ENCODE data around the gene CTCFL.

DNA sequence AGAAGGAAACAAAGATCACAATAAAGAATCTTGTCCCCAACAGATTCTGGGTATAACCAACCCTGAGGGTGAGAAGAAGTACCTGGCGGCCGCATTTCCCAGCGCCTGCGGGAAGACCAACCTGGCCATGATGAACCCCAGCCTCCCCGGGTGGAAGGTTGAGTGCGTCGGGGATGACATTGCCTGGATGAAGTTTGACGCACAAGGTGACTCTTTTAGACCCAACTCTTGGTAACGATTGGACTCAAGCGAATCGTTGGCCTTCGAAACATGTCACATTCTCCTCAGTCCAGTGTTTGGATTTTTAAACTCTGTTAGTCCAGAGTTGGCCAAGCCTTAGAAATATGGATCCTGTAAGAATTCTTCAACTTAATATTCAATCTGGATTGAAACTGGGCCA, 38.6 kb upstream of the CTCFL start:
- TF ChIP-seq, protein P1, sequence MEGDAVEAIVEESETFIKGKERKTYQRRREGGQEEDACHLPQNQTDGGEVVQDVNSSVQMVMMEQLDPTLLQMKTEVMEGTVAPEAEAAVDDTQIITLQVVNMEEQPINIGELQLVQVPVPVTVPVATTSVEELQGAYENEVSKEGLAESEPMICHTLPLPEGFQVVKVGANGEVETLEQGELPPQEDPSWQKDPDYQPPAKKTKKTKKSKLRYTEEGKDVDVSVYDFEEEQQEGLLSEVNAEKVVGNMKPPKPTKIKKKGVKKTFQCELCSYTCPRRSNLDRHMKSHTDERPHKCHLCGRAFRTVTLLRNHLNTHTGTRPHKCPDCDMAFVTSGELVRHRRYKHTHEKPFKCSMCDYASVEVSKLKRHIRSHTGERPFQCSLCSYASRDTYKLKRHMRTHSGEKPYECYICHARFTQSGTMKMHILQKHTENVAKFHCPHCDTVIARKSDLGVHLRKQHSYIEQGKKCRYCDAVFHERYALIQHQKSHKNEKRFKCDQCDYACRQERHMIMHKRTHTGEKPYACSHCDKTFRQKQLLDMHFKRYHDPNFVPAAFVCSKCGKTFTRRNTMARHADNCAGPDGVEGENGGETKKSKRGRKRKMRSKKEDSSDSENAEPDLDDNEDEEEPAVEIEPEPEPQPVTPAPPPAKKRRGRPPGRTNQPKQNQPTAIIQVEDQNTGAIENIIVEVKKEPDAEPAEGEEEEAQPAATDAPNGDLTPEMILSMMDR (IDR thresholded peaks at IDR 0.05) = no peak
- TF ChIP-seq POLR2AphosphoS5 (IDR thresholded peaks at IDR 0.05) (no peak), POLR2A (IDR thresholded peaks at IDR 0.05) (no peak)
